Jurkat, Clone E6-1 (cell line): ENCODE results near the gene OCA2.

ENCODE experiments used
- DNase-seq: peaks from one replicate; pipeline ENCODE4 v3.0.0-alpha.2; 2011; ENCODE audit warnings: low read depth, low spot score
- H3K4me3 ChIP-seq: 2 replicates; pipeline ENCODE4 v1.5.1; 2011; ENCODE audit warnings: mild to moderate bottlenecking, low read length, control low read depth, moderate library complexity

The OCA2 gene

DNA sequence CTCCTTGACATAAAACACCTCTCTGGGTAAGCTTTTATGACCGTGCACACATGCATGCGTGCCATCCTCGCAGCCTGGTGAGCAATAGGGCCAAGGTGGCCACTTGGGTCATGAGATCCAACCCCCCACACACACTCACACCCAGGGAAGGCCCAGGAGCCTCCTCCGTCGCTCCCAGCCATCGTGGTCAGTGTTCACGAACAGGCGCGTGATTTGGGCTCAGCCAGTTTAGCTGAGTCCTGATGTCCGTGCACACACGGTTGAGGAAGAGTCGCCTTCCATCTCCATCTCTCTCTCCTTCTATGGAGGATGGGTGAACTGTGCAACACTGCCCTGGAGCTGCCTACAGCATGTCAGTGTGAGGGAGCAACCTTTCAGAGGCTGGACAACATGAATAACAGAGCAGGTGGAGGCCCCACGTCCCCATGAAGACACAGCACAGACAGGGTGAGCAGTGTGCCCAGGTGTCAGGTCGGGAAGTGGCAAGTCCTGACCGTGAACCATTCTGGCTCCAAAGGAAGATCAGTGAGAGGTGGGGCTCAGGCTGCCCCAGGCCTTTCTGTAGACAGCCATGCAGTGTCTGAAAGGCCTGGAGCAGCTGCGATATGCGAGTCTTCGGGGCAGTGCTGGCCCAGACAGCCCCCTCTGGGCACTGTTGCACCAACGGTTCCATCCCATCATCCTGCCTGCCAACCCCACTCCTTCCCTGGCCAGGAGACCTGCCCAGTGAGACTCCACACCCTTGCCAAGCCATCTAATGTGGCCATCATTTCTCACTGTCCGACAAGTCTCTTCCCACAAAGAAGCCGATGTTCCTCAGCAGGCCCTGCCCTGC, 253.4 kb downstream of the OCA2 start:
- H3K4me3 ChIP-seq, result no peak overlapping the region
- DNase-seq, result no peak

DNA sequence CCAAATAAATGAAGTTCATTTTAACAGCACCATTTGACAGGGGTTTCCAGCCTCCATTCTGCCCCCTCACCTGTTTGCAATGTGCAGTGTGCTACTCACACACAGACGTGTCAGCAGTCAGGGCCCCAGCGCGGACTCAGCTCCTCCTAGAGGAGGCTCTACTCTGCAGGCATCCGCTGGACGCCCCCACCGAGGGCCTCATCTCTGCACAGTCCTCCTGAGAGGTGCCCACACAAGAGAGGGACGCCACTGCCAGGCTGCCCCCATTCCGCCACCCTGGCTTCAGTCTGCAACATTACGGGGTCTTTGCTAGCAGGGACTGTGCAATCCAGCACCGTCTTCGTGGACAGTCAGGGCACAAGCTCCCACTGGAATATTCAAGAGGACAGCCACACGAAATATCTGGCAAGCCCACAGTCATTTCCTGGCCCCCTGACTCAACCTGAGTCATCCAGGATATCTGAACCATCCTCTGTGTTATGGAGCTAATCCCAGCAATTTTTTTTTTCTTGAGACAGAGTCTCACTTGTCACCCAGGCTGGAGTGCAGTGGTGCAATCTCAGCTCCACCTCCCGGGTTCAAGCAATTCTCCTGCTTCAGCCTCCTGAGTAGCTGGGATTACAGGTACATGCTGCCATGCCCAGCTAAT, 255.0 kb downstream of the OCA2 start:
- no peak overlapping the region for H3K4me3 ChIP-seq
- no peak for DNase-seq

DNA sequence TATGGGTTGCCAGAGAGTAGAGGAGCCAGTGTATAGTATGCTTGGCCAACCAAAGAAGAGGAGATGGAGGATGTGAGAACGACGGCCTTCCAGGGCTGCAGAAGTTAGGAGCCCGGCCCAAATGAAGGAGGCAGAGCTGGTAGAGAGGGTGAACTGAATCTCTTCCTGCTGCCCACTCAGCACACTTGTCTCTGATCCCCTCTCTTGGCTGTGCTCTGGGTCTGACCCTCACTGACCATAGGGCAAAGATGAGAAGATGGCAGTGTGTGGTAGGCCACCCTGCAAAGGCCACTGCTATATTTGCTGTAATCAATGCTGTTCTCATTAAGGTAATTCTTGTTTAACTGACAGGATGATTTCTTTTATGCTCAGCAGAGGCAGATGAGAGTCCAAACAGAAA, 256.0 kb downstream of the OCA2 start:
- H3K4me3 ChIP-seq, result no peak overlapping the region
- no peak for DNase-seq

- DNase-seq, result peak; percentile 35
- H3K4me3 ChIP-seq, result no peak overlapping the region
Observed at GRCh38 chr15:27842526-27842925, 256.6 kb downstream of the OCA2 start.

DNA sequence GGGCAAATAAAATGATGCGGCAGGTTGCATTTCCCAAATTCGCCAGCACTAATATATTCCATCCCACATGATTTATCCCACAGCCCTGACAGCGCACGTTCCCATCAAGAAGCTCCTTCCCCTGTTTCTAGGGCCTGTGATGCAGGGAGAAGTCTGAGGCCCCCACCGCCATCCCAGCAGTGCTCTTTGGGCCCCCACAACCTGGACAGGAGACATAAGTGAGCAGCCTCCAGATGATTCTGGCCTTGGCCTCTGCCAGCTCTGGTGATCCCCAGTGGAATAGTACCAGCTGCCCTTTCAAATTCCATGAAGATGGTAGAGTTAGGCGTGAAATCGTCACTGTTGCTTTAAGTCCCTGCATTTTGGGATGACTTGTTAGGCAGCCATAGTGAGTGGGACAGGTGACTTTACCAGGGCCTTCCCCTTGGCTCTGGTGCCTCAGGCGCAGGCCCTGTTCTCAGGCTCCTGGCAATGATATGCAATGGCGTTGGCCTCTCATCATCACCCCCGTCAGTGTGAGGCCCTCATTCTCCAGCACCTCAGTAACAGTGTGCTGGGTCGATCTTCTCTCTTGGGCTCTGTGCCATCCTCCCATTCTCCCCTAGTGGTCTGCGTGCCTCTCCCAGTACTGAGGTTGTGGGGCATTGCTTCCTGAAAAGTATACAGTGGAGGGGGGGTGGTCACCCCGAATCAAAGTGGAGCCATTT, 263.7 kb downstream of the OCA2 start:
- no peak overlapping the region for H3K4me3 ChIP-seq

GRCh38 chr15:27834684-27835083, 264.4 kb downstream of the OCA2 start:
- no peak overlapping the region for H3K4me3 ChIP-seq
- no peak for DNase-seq

More for the DNA sequence above, 263.7 kb downstream of the OCA2 start:
- no peak for DNase-seq

- DNase-seq, result no peak
- H3K4me3 ChIP-seq, result no peak overlapping the region
Observed at GRCh38 chr15:27833974-27834373, 265.1 kb downstream of the OCA2 start.

- DNase-seq, result no peak
- H3K4me3 ChIP-seq, result no peak overlapping the region
Observed at GRCh38 chr15:27833178-27833577, 265.9 kb downstream of the OCA2 start.

DNA sequence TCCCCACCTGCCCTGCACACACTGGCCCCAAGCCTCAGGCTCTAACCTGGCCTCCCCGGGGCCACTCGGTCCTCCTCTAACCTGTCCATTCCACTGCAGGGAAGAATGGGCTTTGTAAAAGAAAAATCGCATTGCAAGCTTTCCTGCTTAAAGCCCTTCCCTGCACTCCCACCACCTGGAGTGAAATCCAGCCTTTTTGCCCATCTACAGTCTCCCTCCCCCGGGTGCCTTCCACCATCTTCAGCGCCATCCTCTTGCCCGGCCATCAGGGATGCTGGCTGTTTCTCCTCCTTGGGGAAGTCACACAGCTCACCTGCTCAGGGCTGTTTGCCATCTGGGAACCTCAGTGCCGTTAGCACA, 266.9 kb downstream of the OCA2 start:
- no peak for DNase-seq
- H3K4me3 ChIP-seq, result no peak overlapping the region

GRCh38 chr15:27831384-27832236, 267.5 kb downstream of the OCA2 start:
- H3K4me3 ChIP-seq, result no peak overlapping the region
- DNase-seq, result no peak

DNA sequence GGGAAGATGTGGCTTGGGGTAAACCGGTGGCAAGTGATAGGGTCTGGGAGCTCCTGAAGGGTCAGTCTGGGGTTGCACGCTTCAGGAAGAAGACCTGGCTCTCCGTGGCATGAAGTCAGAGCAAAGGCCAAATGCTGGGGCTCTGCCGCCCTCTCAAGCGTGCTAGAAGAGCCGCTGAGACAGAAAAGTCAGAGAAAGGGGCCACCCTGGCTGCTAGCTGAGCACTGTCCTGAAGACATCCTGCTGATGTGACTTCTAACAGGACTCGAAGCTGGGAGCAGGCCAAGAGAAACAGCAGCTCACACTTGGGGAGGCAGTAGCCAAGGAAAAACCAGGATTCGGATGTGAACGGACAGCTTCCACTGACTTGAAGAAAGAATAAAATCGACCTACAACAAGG, 270.4 kb downstream of the OCA2 start:
- H3K4me3 ChIP-seq, result no peak overlapping the region
- DNase-seq, result no peak

GRCh38 chr15:27826902-27827714, 272.0 kb downstream of the OCA2 start:
- H3K4me3 ChIP-seq, result no peak overlapping the region
- no peak for DNase-seq

GRCh38 chr15:27826411-27826810, 272.7 kb downstream of the OCA2 start:
- DNase-seq, result no peak
- no peak overlapping the region for H3K4me3 ChIP-seq

- no peak for DNase-seq
- no peak overlapping the region for H3K4me3 ChIP-seq
Observed at GRCh38 chr15:27824841-27825422, 274.2 kb downstream of the OCA2 start.

GRCh38 chr15:27821273-27821672, 277.8 kb downstream of the OCA2 start:
- DNase-seq, result no peak
- H3K4me3 ChIP-seq, result no peak overlapping the region

DNA sequence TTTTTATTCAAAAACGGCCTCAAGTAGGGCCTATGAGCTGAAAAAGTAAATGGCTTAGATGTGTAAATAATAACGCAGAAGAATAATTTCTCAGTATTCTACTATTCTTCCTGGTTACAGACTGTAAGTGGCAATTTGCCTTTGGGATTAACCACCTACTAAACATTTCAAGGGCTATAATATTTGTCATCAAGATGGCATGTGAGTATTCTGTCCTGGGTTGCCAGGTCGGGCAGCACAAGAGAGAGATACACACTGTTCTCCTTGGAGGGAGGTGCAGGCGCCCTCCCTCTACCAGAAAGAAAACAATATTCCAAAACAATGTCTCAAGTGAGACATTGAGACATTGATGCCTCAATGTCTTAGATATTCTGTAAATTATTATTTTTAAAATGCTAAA, 278.4 kb downstream of the OCA2 start:
- no peak for DNase-seq
- H3K4me3 ChIP-seq, result no peak overlapping the region

DNA sequence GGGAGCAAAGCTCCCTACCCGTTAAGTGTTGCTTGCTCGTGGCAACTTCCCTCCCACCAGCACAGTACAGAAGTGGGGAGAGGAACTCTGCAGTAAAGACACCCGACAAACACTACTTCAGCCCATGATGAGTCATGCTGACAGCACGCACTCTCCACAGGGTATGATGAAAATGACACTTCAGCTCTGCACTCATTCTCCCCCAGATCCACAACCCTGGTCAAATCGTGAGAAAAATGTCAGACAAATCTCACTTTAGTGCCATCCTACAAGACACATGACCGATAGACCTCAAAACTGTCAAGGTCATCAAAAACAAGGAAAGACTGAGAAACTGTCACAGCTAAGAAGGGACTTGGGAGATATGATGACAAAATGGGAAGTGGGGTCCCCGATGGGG, 278.9 kb downstream of the OCA2 start:
- H3K4me3 ChIP-seq, result no peak overlapping the region
- DNase-seq, result no peak

GRCh38 chr15:27817258-27817657, 281.9 kb downstream of the OCA2 start:
- no peak for DNase-seq
- H3K4me3 ChIP-seq, result no peak overlapping the region
